ENCODE measurements around the gene FZR1.
A peak's percentile ranks its signal among the peaks of the same experiment; 100 is the strongest.
"Not testable (repeated sequence)": the region's sequence is repeated elsewhere in the genome, so short reads cannot be mapped to it uniquely, and the experiment has no call there.

The FZR1 gene

GRCh38 chr19:3549816-3550215 lies 43.7 kb downstream of the FZR1 start:
- DNase-seq: no peak

- no peak for DNase-seq
Observed at GRCh38 chr19:3550947-3551791, 45.1 kb downstream of the FZR1 start.

GRCh38 chr19:3551792-3552095 lies 45.6 kb downstream of the FZR1 start:
- no peak for DNase-seq

GRCh38 chr19:3554254-3555083 lies 48.4 kb downstream of the FZR1 start:
- no peak for DNase-seq

- no peak for DNase-seq
Observed at GRCh38 chr19:3555653-3556422, 49.7 kb downstream of the FZR1 start.

- no peak for DNase-seq
Observed at GRCh38 chr19:3556423-3556977, 50.4 kb downstream of the FZR1 start.

- no peak for DNase-seq
Observed at GRCh38 chr19:3556978-3557460, 50.9 kb downstream of the FZR1 start.

- DNase-seq: peak; percentile 89 to 97
Observed at GRCh38 chr19:3557461-3558248, 51.5 kb downstream of the FZR1 start, which contains the start of gene MFSD12. Gene MFSD12 (minus strand): TSS chr19:3557586. CDS start chr19:3557403, 183 bp downstream.

- DNase-seq: no peak
Observed at GRCh38 chr19:3563709-3564524, 57.8 kb downstream of the FZR1 start.

- no peak for DNase-seq
Observed at GRCh38 chr19:3565139-3565538, 59.0 kb downstream of the FZR1 start.

GRCh38 chr19:3570042-3570441 lies 63.9 kb downstream of the FZR1 start:
- DNase-seq: not testable (repeated sequence)

GRCh38 chr19:3570606-3571011 lies 64.5 kb downstream of the FZR1 start:
- no peak for DNase-seq

- DNase-seq: peak; percentile 97 to 99
Observed at GRCh38 chr19:3572132-3572854, 66.2 kb downstream of the FZR1 start.

- DNase-seq: no peak
Observed at GRCh38 chr19:3572855-3573161, 66.7 kb downstream of the FZR1 start, which contains the start of gene HMG20B. Gene HMG20B (plus strand): TSS chr19:3572944. CDS start chr19:3573310, 366 bp downstream.

- no peak for DNase-seq
Observed at GRCh38 chr19:3573162-3573857, 67.2 kb downstream of the FZR1 start.

- DNase-seq: peak; percentile 80 to 93
Observed at GRCh38 chr19:3573858-3574637, 67.9 kb downstream of the FZR1 start.

- DNase-seq: no peak
Observed at GRCh38 chr19:3575260-3575741, 69.2 kb downstream of the FZR1 start.

- no peak for DNase-seq
Observed at GRCh38 chr19:3575949-3576673, 70.0 kb downstream of the FZR1 start.
